Left lung (tissue), 14 donors: Measurements from ENCODE around the gene FBXO17. TPM values are rescaled to one million over a fixed set of nuclear protein-coding genes. Genes with fewer than 3 reads are reported as not detected.

Experiments
- ATAC-seq: fragments of 200-7000 bp; cut with Tn5 transposase; one replicate; pipeline ENCODE4 v1.9.1; 2020; ENCODE audit warnings: moderate library complexity
- DNase-seq, 4 donors: peaks; one replicate each; pipeline ENCODE4 v3.0.0-alpha.2; 2013 to 2020
- H3K27ac ChIP-seq, 2 donors: fragments of 200-600 bp; sonication (generic) in 1 of 2; one replicate each; pipeline versions ENCODE4 v1.5.0 to v1.8.0; 2020 to 2021
- H3K27me3 ChIP-seq, 2 donors: fragments of 200-600 bp; sonication (generic) in 1 of 2; one replicate each; pipeline versions ENCODE4 v1.5.0 to v1.8.0; 2020 to 2021
- H3K36me3 ChIP-seq, 2 donors: fragments of 200-600 bp; sonication (generic) in 1 of 2; one replicate each; pipeline versions ENCODE4 v1.5.0 to v1.8.0; 2020 to 2021
- H3K4me1 ChIP-seq, 2 donors: fragments of 200-600 bp; one replicate each; pipeline ENCODE4 v1.8.0; 2021
- H3K4me3 ChIP-seq, 2 donors: fragments of 200-600 bp; sonication (generic) in 1 of 2; one replicate each; pipeline versions ENCODE4 v1.5.0 to v1.8.0; 2020 to 2021; ENCODE audit warnings: mild to moderate bottlenecking in 1 of 2
- H3K9me3 ChIP-seq, 2 donors: fragments of 200-600 bp; sonication (generic) in 1 of 2; one replicate each; pipeline versions ENCODE4 v1.5.0 to v1.8.0; 2020 to 2021
- intact Hi-C, 2 donors: fragments of 100-400 bp; cut with DNase I; formaldehyde crosslinking; loops; one replicate each; pipeline versions ENCODE4 v1.11.2 to v1.14.2; 2022
- long read RNA-seq, 12 donors: library from polyadenylated mRNA in 2 of 12; unstranded in 2 of 12; transcript quantifications; one replicate each; pipeline ENCODE4 v2.0.0 and lab custom pipeline, GENCODE V29; 2019 to 2026
- polyA plus RNA-seq, 6 donors: library from polyadenylated mRNA; unstranded; fragments of 120-200 nt; gene quantifications; one replicate each; pipeline ENCODE4 v1.2.1, GENCODE V29; 2013; ENCODE audit not compliant: insufficient read length in 6 of 6
- total RNA-seq, 2 donors: library from RNA; stranded (reverse); fragmentation: NEBNext Ultra II Directional; extraction: Animal tissue kit (Norgen Biotek cat#: 25700); gene quantifications; one replicate each; pipeline ENCODE4 v1.2.1, GENCODE V29; 2021
- TF ChIP-seq, protein P1 (sequence below), 2 donors: fragments of 200-600 bp; sonication (generic) in 1 of 2; IDR thresholded peaks; one replicate each; pipeline versions ENCODE4 v1.5.0 to v1.8.0; 2021; ENCODE audit warnings: antibody characterized with exemption in 2 of 2
- donor health status: DM: no; HTN: yes; CAD: no.
- donor health status: DM: no; HTN: no; CAD: no.

Gene FBXO17, protein sequence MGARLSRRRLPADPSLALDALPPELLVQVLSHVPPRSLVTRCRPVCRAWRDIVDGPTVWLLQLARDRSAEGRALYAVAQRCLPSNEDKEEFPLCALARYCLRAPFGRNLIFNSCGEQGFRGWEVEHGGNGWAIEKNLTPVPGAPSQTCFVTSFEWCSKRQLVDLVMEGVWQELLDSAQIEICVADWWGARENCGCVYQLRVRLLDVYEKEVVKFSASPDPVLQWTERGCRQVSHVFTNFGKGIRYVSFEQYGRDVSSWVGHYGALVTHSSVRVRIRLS
- total RNA-seq (10 to 100 TPM in 1 of 2 donors, 1 to 10 TPM in 1; 7.1 to 10.4 TPM), polyA plus RNA-seq (10 to 100 TPM; 40.0 to 50.3 (median 44.8) TPM)
- long read RNA-seq, donor 1, transcript FBXO17-201 (6 exons, 2,386 nt), result major isoform, 13 of 28 reads
- long read RNA-seq, donor 1, partial matches to known transcripts, result 10 of 28 reads
- long read RNA-seq, donor 1, other reads (novel, unspliced or antisense), result 0 of 28 reads
- long read RNA-seq, donor 2, transcript FBXO17-201 (6 exons, 2,386 nt), result major isoform, 14 of 43 reads
- long read RNA-seq, donor 2, partial matches to known transcripts, result 23 of 43 reads
- long read RNA-seq, donor 2, other reads (novel, unspliced or antisense), result 0 of 43 reads
- long read RNA-seq, donor 3, transcript FBXO17-201 (6 exons, 2,386 nt), result major isoform, 11 of 20 reads
- long read RNA-seq, donor 3, partial matches to known transcripts, result 6 of 20 reads
- long read RNA-seq, donor 3, other reads (novel, unspliced or antisense), result 0 of 20 reads
- long read RNA-seq, donor 4, transcript FBXO17-201 (6 exons, 2,386 nt), result major isoform, 10 of 16 reads
- long read RNA-seq, donor 4, partial matches to known transcripts, result 1 of 16 reads
- long read RNA-seq, donor 4, other reads (novel, unspliced or antisense), result 5 of 16 reads
- long read RNA-seq, donor 5, transcript FBXO17-201 (6 exons, 2,386 nt), result major isoform, 13 of 43 reads
- long read RNA-seq, donor 5, partial matches to known transcripts, result 22 of 43 reads
- long read RNA-seq, donor 5, other reads (novel, unspliced or antisense), result 0 of 43 reads
- long read RNA-seq, donor 6, transcript FBXO17-201 (6 exons, 2,386 nt), result major isoform, 12 of 20 reads
- long read RNA-seq, donor 6, transcript FBXO17-205 (2 exons, 2,222 nt), result minor isoform, 5 of 20 reads
- long read RNA-seq, donor 6, partial matches to known transcripts, result 0 of 20 reads
- long read RNA-seq, donor 6, other reads (novel, unspliced or antisense), result 0 of 20 reads
- long read RNA-seq, donor 7, transcript FBXO17-201 (6 exons, 2,386 nt), result major isoform, 9 of 22 reads
- long read RNA-seq, donor 7, partial matches to known transcripts, result 10 of 22 reads
- long read RNA-seq, donor 7, other reads (novel, unspliced or antisense), result 0 of 22 reads
- long read RNA-seq, donor 8, transcript FBXO17-201 (6 exons, 2,386 nt), result major isoform, 10 of 33 reads
- long read RNA-seq, donor 8, partial matches to known transcripts, result 16 of 33 reads
- long read RNA-seq, donor 8, other reads (novel, unspliced or antisense), result 0 of 33 reads
- long read RNA-seq, donor 9, result 0 reads
- long read RNA-seq, donor 10, transcript FBXO17-201 (6 exons, 2,386 nt), result major isoform, 8 of 10 reads
- long read RNA-seq, donor 10, partial matches to known transcripts, result 0 of 10 reads
- long read RNA-seq, donor 10, other reads (novel, unspliced or antisense), result 1 of 10 reads
- long read RNA-seq, donor 11, result 0 reads
- long read RNA-seq, donor 12, transcript FBXO17-201 (6 exons, 2,386 nt), result major isoform, 7 of 13 reads
- long read RNA-seq, donor 12, partial matches to known transcripts, result 5 of 13 reads
- long read RNA-seq, donor 12, other reads (novel, unspliced or antisense), result 0 of 13 reads

- Histone ChIP-seq H3K27me3 (peaks cover 0 to 27% of the 10 kb centered on the region in 2 donors), H3K36me3 (no peaks in the 10 kb centered on the region), H3K4me1 (peaks cover 4 to 9% of the 10 kb centered on the region in 2 donors), H3K9me3 (peaks cover 0 to 1% of the 10 kb centered on the region in 2 donors), H3K27ac (peak within 1 kb of the TSS; percentile 63 to 86), H3K4me3 (peak within 1 kb of the TSS; percentile 54 to 57)
- peak; percentile 40 to 85 (median 76) for DNase-seq
- ATAC-seq, result peak; percentile 89
- TF ChIP-seq, protein P1, sequence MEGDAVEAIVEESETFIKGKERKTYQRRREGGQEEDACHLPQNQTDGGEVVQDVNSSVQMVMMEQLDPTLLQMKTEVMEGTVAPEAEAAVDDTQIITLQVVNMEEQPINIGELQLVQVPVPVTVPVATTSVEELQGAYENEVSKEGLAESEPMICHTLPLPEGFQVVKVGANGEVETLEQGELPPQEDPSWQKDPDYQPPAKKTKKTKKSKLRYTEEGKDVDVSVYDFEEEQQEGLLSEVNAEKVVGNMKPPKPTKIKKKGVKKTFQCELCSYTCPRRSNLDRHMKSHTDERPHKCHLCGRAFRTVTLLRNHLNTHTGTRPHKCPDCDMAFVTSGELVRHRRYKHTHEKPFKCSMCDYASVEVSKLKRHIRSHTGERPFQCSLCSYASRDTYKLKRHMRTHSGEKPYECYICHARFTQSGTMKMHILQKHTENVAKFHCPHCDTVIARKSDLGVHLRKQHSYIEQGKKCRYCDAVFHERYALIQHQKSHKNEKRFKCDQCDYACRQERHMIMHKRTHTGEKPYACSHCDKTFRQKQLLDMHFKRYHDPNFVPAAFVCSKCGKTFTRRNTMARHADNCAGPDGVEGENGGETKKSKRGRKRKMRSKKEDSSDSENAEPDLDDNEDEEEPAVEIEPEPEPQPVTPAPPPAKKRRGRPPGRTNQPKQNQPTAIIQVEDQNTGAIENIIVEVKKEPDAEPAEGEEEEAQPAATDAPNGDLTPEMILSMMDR (IDR thresholded peaks at IDR 0.05), result no peak
- intact Hi-C loops, result no loop called here
These were observed at the start of gene FBXO17 for GRCh38 chr19:38975214-38975860. Gene FBXO17, minus strand, starts transcription at chr19:38975742. Its CDS starts 25,423 bp downstream, at chr19:38950319.

DNA sequence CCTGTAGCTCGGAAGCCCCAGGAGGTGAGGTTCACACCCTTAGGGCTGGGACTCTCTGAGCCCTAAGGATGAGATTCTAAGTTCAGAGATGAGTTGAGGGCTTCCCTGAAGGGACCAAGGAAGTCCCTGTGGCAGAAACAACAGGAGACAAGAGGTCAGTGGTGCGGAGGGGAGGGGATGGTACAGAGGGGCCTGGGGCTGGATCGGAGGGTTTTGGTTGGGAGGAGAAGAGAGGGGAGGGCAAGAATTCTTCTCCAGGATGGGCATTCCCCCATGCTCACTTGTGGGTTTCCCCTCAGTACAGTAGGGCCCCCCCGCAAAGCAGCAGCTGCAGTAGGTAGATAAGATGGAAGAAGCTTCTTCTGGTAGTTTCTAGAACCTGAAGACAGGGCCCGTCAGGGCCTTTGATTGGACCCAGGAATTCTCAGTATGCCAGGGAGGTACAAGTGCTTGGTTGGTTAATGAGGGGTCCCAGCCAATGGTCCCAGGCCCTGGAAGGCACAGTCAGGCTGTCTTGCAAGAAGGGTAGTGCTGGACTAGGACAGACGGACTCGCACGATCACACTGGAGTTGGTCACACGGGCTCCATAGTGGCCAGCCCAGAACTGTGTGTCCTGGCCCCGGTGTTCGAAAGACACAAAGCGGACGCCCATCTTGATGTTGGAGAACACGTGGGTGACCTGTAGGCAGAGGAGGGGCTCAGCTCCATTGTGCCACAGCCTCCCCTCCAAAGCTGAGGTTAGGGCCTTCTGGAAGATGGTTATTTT is 49.5 kb upstream of the FBXO17 start:
- no peak for DNase-seq
- TF ChIP-seq, protein P1 (IDR thresholded peaks at IDR 0.05), result no peak
- intact Hi-C loops, result no loop called here
- Histone ChIP-seq H3K36me3 (no peaks in the 10 kb centered on the region), H3K27ac (no peak overlapping the region), H3K27me3 (peaks cover 0 to 13% of the 10 kb centered on the region in 2 donors), H3K9me3 (peaks cover 0 to 2% of the 10 kb centered on the region in 2 donors), H3K4me3 (no peak overlapping the region), H3K4me1 (no peaks in the 10 kb centered on the region)
- ATAC-seq, result no peak

DNA sequence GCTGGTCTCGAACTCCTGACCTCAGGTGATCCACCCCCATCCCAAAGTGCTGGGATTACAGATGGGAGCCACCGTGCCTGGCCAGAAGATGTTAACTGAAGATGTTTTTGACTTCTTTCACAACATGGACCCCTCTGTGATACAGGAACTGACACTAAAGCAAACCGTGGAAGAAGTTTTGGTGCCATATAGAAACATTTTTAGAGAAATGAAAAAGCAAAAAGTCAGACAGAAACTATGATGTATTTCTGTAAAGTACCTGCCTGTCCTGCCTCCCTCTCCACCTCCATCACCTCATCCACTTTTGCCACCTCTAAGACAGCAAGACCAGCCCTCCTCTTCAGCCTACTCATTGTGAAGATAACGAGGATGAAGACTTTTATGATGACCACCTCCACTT is 45.5 kb upstream of the FBXO17 start:
- Histone ChIP-seq H3K36me3 (no peaks in the 10 kb centered on the region), H3K27ac (no peak overlapping the region), H3K4me3 (no peak overlapping the region), H3K27me3 (no peaks in the 10 kb centered on the region), H3K4me1 (no peaks in the 10 kb centered on the region), H3K9me3 (no peaks in the 10 kb centered on the region)
- intact Hi-C loops, result no loop called here
- no peak for ATAC-seq
- TF ChIP-seq, protein P1 (IDR thresholded peaks at IDR 0.05), result no peak
- DNase-seq, result no peak
